ENCODE results near the gene PARD6A. TPM values are rescaled to one million over a fixed set of nuclear protein-coding genes. Genes with fewer than 3 reads are reported as not detected.

PARD6A gene
- total RNA-seq, 1 donor from 2014 or later: 3.4 TPM

DNA sequence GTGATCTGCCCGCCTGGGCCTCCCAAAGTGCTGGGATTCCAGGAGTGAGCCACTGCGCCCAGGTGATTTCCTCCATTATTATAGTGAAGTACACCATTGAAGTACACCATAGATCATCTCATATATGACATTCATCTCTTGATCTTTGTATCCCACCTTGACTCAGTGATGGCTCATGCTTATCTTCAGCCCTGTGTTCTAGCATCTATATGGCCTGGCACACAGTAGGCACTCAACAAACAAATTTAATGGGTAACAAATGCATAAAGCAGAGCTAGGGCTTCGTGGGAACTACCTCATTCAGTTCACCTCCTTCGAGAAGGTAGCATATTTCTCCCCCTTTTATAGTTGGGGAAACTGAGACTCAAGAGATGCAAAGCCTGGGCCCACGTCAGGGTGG, 4.8 kb downstream of the PARD6A start:
- Histone ChIP-seq H3K27me3 (ENCODE audit: low read depth) (no peaks in the 10 kb centered on the region), H3K4me1 (peaks cover 41% of the 10 kb centered on the region), H3K27ac (replicated peaks) (peak overlapping the region; percentile 89), H3K4me3 (peak overlapping the region; percentile 78), H3K36me3 (peaks cover 13% of the 10 kb centered on the region), H3K9me3 (replicated peaks) (no peaks in the 10 kb centered on the region)
- no peak for DNase-seq
- intact Hi-C loops (cut with micrococcal nuclease): no loop called here
- TF ChIP-seq, protein P1, sequence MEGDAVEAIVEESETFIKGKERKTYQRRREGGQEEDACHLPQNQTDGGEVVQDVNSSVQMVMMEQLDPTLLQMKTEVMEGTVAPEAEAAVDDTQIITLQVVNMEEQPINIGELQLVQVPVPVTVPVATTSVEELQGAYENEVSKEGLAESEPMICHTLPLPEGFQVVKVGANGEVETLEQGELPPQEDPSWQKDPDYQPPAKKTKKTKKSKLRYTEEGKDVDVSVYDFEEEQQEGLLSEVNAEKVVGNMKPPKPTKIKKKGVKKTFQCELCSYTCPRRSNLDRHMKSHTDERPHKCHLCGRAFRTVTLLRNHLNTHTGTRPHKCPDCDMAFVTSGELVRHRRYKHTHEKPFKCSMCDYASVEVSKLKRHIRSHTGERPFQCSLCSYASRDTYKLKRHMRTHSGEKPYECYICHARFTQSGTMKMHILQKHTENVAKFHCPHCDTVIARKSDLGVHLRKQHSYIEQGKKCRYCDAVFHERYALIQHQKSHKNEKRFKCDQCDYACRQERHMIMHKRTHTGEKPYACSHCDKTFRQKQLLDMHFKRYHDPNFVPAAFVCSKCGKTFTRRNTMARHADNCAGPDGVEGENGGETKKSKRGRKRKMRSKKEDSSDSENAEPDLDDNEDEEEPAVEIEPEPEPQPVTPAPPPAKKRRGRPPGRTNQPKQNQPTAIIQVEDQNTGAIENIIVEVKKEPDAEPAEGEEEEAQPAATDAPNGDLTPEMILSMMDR (IDR thresholded peaks at IDR 0.05; ENCODE audit: borderline replicate concordance): no peak

DNA sequence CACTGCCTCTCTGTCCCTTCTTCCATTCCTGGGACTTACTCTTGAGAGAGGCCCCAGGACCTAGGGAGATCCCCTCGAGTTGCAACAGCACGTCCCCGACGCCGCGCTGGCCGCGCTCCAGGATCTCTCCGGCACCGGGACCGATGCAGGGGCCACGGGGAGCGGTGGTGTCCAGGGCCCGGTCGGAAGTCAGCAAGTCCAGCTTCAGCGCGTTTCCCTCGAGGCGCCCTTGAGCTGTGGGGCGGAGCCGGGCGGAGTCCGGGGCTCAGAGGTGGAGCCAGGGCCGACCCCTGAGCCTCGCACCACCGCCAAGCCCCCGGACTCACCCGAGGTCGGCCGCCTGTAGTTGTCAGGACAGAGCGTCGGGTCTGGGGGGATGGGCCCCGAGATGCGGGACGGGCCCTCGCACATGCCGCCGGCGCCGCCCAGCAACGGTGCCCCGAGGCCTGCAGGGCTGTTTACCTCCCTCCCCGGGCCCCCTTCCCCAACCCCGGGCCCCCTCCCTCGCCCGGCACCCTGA, 5.3 kb downstream of the PARD6A start:
- Histone ChIP-seq H3K27ac (replicated peaks) (peak overlapping the region; percentile 89), H3K9me3 (replicated peaks) (no peaks in the 10 kb centered on the region), H3K4me1 (peaks cover 39% of the 10 kb centered on the region), H3K36me3 (peaks cover 13% of the 10 kb centered on the region), H3K4me3 (peak overlapping the region; percentile 78), H3K27me3 (ENCODE audit: low read depth) (no peaks in the 10 kb centered on the region)
- TF ChIP-seq, protein P1 (IDR thresholded peaks at IDR 0.05; ENCODE audit: borderline replicate concordance): no peak
- intact Hi-C loops (cut with micrococcal nuclease): no loop called here
- DNase-seq: peak; percentile 49

DNA sequence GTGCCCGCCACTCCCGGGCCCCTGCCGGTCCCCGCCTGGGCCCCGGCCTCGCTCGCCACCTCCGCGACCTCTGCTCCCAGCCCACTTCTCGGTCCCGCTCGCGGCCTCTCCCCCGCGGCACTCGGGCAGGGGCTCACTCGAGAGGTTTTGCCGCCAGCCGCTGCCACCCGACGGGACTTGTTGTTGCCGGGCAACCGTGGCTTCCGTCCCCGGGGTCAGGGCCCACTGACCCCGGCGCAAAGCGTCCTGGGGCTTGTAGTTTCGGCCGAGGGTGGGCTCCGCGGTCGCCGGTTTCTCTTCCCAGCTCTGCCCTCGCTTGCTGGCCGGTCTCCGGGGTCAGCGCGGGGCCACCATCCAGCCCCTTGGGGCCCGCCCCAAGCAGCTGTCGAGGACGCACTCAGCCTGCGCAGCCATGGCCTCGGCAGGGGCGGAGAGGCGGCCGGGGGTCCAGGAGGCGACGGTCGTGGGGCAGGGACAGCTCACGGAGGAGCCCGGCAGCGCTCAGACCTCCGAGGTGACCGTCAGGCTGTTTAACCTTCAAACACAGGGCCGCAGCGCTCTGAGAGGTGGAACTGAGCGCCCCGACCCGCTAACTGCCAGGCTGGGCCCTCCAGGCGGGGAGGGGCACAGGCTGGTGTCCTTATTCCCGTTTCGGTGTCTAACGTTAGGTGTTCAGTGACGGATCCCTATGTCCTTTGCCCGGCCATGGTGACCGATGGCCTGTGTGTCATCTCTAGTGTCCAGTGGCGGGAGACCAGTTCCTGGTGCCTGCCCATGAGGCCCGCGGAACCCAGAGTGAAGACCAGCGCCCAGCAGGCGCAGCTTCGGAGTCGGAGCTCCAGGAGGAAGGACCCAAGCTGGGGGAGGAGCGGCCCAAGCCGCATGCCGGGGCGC, 6.0 kb downstream of the PARD6A start, which contains the start of the genes C16orf86 and ENKD1:
Gene C16orf86 (plus strand): TSS at position 256 of the 894 bp plus-strand sequence. CDS start 157 bp downstream, at position 413.
Gene ENKD1 (minus strand): TSS at position 192 of the 894 bp plus-strand sequence. CDS start 308 bp downstream, outside the sequence.
- no peaks in the 10 kb centered on the region for H3K9me3 ChIP-seq (replicated peaks)
- intact Hi-C loops (cut with micrococcal nuclease): no loop called here
- DNase-seq: peak; percentile 89
- peaks cover 32% of the 10 kb centered on the region for H3K4me1 ChIP-seq
- H3K4me3 ChIP-seq: peak within 1 kb of the TSS; percentile 78
- H3K27ac ChIP-seq (replicated peaks): peak within 1 kb of the TSS; percentile 89
- no peaks in the 10 kb centered on the region for H3K27me3 ChIP-seq (ENCODE audit: low read depth)
- peaks cover 13% of the 10 kb centered on the region for H3K36me3 ChIP-seq
- TF ChIP-seq, protein P1 (IDR thresholded peaks at IDR 0.05; ENCODE audit: borderline replicate concordance): no peak

- H3K36me3 ChIP-seq: peaks cover 11% of the 10 kb centered on the region
- H3K27ac ChIP-seq (replicated peaks): peak overlapping the region; percentile 89
- intact Hi-C loops (cut with micrococcal nuclease): no loop called here
Measured at GRCh38 chr16:67667453-67667816, 6.7 kb downstream of the PARD6A start.

GRCh38 chr16:67667817-67668494, 7.2 kb downstream of the PARD6A start:
- DNase-seq: peak; percentile 82
- Histone ChIP-seq H3K36me3 (peaks cover 6% of the 10 kb centered on the region), H3K27me3 (ENCODE audit: low read depth) (no peaks in the 10 kb centered on the region), H3K9me3 (replicated peaks) (no peaks in the 10 kb centered on the region), H3K4me1 (peaks cover 40% of the 10 kb centered on the region), H3K4me3 (peak overlapping the region; percentile 78), H3K27ac (replicated peaks) (peak overlapping the region; percentile 89)
- TF ChIP-seq, protein P1 (IDR thresholded peaks at IDR 0.05; ENCODE audit: borderline replicate concordance): peak; percentile 89
- intact Hi-C loops (cut with micrococcal nuclease): no loop called here

More at GRCh38 chr16:67667453-67667816, 6.7 kb downstream of the PARD6A start:
- DNase-seq: no peak
- Histone ChIP-seq H3K4me1 (peaks cover 35% of the 10 kb centered on the region), H3K4me3 (peak overlapping the region; percentile 78), H3K27me3 (ENCODE audit: low read depth) (no peaks in the 10 kb centered on the region), H3K9me3 (replicated peaks) (no peaks in the 10 kb centered on the region)
- TF ChIP-seq, protein P1 (IDR thresholded peaks at IDR 0.05; ENCODE audit: borderline replicate concordance): no peak
